Type B pancreatic cell (in vitro differentiated cells): Measurements from ENCODE around the gene ZNF816. TPM values are rescaled to one million over a fixed set of nuclear protein-coding genes. Genes with fewer than 3 reads are reported as not detected.
A peak's percentile ranks its signal among the peaks of the same experiment; 100 is the strongest.

Source experiments
- DNase-seq: peaks from one replicate; pipeline ENCODE4 v3.0.0; 2021; ENCODE audit warnings: mixed read lengths; ENCODE audit not compliant: unreplicated experiment; ENCODE audit errors: extremely low spot score
- H3K27ac Mint-ChIP-seq: 2 replicates; pipeline ENCODE4 v1.8.0; 2021; ENCODE audit warnings: mild to moderate bottlenecking, mixed read lengths
- H3K27me3 Mint-ChIP-seq: 2 replicates; pipeline ENCODE4 v1.8.0; 2021; ENCODE audit warnings: mixed read lengths
- H3K36me3 Mint-ChIP-seq: 2 replicates; pipeline ENCODE4 v1.8.0; 2021; ENCODE audit warnings: mixed read lengths
- H3K4me1 Mint-ChIP-seq: one replicate; pipeline ENCODE4 v1.8.0; 2021; ENCODE audit warnings: mixed read lengths; ENCODE audit not compliant: unreplicated experiment
- H3K4me3 Mint-ChIP-seq: 2 replicates; pipeline ENCODE4 v1.8.0; 2021; ENCODE audit warnings: mild to moderate bottlenecking, mixed read lengths
- H3K9me3 Mint-ChIP-seq: 2 replicates; pipeline ENCODE4 v1.8.0; 2021; ENCODE audit warnings: mixed read lengths
- CTCF ChIP-seq: fragments of 200-600 bp; sonication (generic); conservative IDR thresholded peaks from 2 replicates; pipeline ENCODE4 v1.5.0; 2021; ENCODE audit warnings: antibody characterized with exemption, mild to moderate bottlenecking
- total RNA-seq: library from RNA; stranded (reverse); gene quantifications from 2 replicates; pipeline ENCODE4 v1.2.1, GENCODE V29; 2021; ENCODE audit warnings: low replicate concordance

ZNF816 gene
- total RNA-seq, 1 donor from 2014 or later: 17.2 TPM

- H3K27ac Mint-ChIP-seq: peak overlapping the region; percentile 91
- TF ChIP-seq CTCF: peak; percentile 90
- no peaks in the 10 kb centered on the region for H3K27me3 Mint-ChIP-seq
- H3K36me3 Mint-ChIP-seq: peaks cover 9% of the 10 kb centered on the region
- peak overlapping the region; percentile 92 for H3K4me3 Mint-ChIP-seq
- H3K4me1 Mint-ChIP-seq: peaks cover 18% of the 10 kb centered on the region
- peak; percentile 93 for DNase-seq
- H3K9me3 Mint-ChIP-seq: no peaks in the 10 kb centered on the region
These were observed 30.9 kb upstream of the ZNF816 start for GRCh38 chr19:52993342-52994178.

- H3K4me1 Mint-ChIP-seq: peaks cover 18% of the 10 kb centered on the region
- H3K9me3 Mint-ChIP-seq: no peaks in the 10 kb centered on the region
- TF ChIP-seq CTCF: no peak
- H3K27me3 Mint-ChIP-seq: no peaks in the 10 kb centered on the region
- H3K4me3 Mint-ChIP-seq: peak overlapping the region; percentile 91
- peak overlapping the region; percentile 91 for H3K27ac Mint-ChIP-seq
- no peak for DNase-seq
- H3K36me3 Mint-ChIP-seq: peaks cover 13% of the 10 kb centered on the region
These were observed 29.7 kb upstream of the ZNF816 start for GRCh38 chr19:52992109-52993004.

- peaks cover 18% of the 10 kb centered on the region for H3K4me1 Mint-ChIP-seq
- H3K27ac Mint-ChIP-seq: no peak overlapping the region
- no peaks in the 10 kb centered on the region for H3K27me3 Mint-ChIP-seq
- H3K4me3 Mint-ChIP-seq: peak overlapping the region; percentile 91
- no peaks in the 10 kb centered on the region for H3K9me3 Mint-ChIP-seq
- H3K36me3 Mint-ChIP-seq: peaks cover 21% of the 10 kb centered on the region
- DNase-seq: no peak
- TF ChIP-seq CTCF: no peak
These were observed 28.8 kb upstream of the ZNF816 start for GRCh38 chr19:52991484-52991883.

- H3K36me3 Mint-ChIP-seq: peaks cover 27% of the 10 kb centered on the region
- H3K27ac Mint-ChIP-seq: no peak overlapping the region
- H3K9me3 Mint-ChIP-seq: no peaks in the 10 kb centered on the region
- no peak for TF ChIP-seq CTCF
- DNase-seq: no peak
- H3K27me3 Mint-ChIP-seq: no peaks in the 10 kb centered on the region
- peak overlapping the region; percentile 14 for H3K4me3 Mint-ChIP-seq
- peaks cover 18% of the 10 kb centered on the region for H3K4me1 Mint-ChIP-seq
These were observed 28.2 kb upstream of the ZNF816 start for GRCh38 chr19:52990759-52991418.

- H3K36me3 Mint-ChIP-seq: peaks cover 39% of the 10 kb centered on the region
- peaks cover 12% of the 10 kb centered on the region for H3K4me1 Mint-ChIP-seq
- H3K27ac Mint-ChIP-seq: no peak overlapping the region
- TF ChIP-seq CTCF: no peak
- DNase-seq: no peak
- H3K4me3 Mint-ChIP-seq: no peak overlapping the region
- no peaks in the 10 kb centered on the region for H3K27me3 Mint-ChIP-seq
- no peaks in the 10 kb centered on the region for H3K9me3 Mint-ChIP-seq
These were observed 25.8 kb upstream of the ZNF816 start for GRCh38 chr19:52988506-52988905.
